ENCODE data around the gene ANO2. TPM values are rescaled to one million over a fixed set of nuclear protein-coding genes. Genes with fewer than 3 reads are reported as not detected.

The ANO2 gene
- total RNA-seq, 1 experiment from 2014 or later = 0.68 TPM

DNA sequence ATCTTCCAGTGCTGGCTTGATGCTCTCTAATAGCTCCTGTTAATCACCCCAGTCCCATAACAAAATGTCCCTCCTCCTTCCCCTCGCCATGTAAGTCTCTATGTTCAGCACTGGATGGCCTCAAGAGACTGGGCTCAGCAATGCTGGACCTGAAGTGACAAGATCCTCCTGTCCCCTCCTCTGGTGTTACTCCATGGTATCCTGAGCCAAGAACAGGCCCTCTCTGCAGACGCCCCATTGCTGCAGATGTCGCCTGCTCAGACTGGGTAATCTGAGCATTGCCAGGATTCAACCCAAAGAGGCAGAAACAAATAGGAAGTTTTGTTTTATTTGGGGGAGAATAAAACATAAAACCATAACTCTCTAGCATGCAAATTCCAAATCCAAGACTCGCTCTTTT, 363.4 kb downstream of the ANO2 start:
- Histone ChIP-seq H3K4me1 (peaks cover 11% of the 10 kb centered on the region; the same call in 1 of the 2 replicates), H3K27me3 (replicated peaks; ENCODE audit: control insufficient read depth, insufficient read depth, low read length) (no peaks in the 10 kb centered on the region), H3K4me3 (ENCODE audit: low read depth, low read length) (no peak overlapping the region), H3K9me3 (no peaks in the 10 kb centered on the region), H3K36me3 (ENCODE audit: control insufficient read depth, insufficient read depth, low read length) (no peaks in the 10 kb centered on the region)
- no peaks in the 10 kb centered on the region for H3K27me3 Mint-ChIP-seq (ENCODE audit: insufficient read depth, unreplicated experiment)
- intact Hi-C loops (cut with micrococcal nuclease; ENCODE audit: unreplicated experiment) = no loop called here
- no peak overlapping the region for H3K27ac Mint-ChIP-seq (ENCODE audit: unreplicated experiment)
- peaks cover 15% of the 10 kb centered on the region for H3K9me3 Mint-ChIP-seq (ENCODE audit: unreplicated experiment)
- DNase-seq = no peak
- POLR2A ChIA-PET = no interaction called here
- H3K36me3 Mint-ChIP-seq (ENCODE audit: insufficient read depth, unreplicated experiment) = no peaks in the 10 kb centered on the region
- BruUV-seq (replicated peaks) = no TSS peak
- TF ChIP-seq, protein P1, sequence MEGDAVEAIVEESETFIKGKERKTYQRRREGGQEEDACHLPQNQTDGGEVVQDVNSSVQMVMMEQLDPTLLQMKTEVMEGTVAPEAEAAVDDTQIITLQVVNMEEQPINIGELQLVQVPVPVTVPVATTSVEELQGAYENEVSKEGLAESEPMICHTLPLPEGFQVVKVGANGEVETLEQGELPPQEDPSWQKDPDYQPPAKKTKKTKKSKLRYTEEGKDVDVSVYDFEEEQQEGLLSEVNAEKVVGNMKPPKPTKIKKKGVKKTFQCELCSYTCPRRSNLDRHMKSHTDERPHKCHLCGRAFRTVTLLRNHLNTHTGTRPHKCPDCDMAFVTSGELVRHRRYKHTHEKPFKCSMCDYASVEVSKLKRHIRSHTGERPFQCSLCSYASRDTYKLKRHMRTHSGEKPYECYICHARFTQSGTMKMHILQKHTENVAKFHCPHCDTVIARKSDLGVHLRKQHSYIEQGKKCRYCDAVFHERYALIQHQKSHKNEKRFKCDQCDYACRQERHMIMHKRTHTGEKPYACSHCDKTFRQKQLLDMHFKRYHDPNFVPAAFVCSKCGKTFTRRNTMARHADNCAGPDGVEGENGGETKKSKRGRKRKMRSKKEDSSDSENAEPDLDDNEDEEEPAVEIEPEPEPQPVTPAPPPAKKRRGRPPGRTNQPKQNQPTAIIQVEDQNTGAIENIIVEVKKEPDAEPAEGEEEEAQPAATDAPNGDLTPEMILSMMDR (IDR thresholded peaks at IDR 0.05; ENCODE audit: insufficient read depth in 1 of 2, low read depth in 1 of 2, low read length in 1 of 2, severe bottlenecking in 1 of 2, unreplicated experiment in 1 of 2) = no peak
- CTCF ChIA-PET = no interaction called here
- peaks cover 9% of the 10 kb centered on the region for H3K4me1 Mint-ChIP-seq (ENCODE audit: low read depth, unreplicated experiment)
- H3K4me3 Mint-ChIP-seq (ENCODE audit: unreplicated experiment) = no peak overlapping the region

DNA sequence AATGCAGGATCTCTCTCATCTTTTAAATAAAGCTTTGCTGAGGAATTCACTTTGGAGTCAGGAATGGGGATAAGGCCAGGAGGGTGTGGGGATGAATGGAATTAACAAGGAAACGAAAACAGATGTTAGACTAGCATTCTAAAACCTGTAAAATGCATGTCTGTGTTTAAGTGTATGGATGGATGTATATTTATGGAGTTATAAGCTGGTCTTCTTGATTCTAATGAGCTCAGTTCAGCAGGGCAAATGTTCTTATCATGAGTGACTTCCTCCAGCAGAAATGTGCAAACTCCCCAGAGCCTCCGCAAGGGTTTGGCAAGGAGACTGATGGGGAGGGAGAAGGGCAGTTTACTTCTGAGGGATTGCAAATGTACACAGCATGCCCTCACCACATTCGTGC, 364.0 kb downstream of the ANO2 start:
- intact Hi-C loops (cut with micrococcal nuclease; ENCODE audit: unreplicated experiment) = no loop called here
- H3K9me3 Mint-ChIP-seq (ENCODE audit: unreplicated experiment) = peaks cover 15% of the 10 kb centered on the region
- DNase-seq = no peak
- no peaks in the 10 kb centered on the region for H3K27me3 Mint-ChIP-seq (ENCODE audit: insufficient read depth, unreplicated experiment)
- H3K36me3 Mint-ChIP-seq (ENCODE audit: insufficient read depth, unreplicated experiment) = no peaks in the 10 kb centered on the region
- H3K27me3 ChIP-seq (replicated peaks; ENCODE audit: control insufficient read depth, insufficient read depth, low read length) = no peaks in the 10 kb centered on the region
- no peaks in the 10 kb centered on the region for H3K36me3 ChIP-seq (ENCODE audit: control insufficient read depth, insufficient read depth, low read length)
- no peak overlapping the region for H3K4me3 Mint-ChIP-seq (ENCODE audit: unreplicated experiment)
- peaks cover 9% of the 10 kb centered on the region for H3K4me1 Mint-ChIP-seq (ENCODE audit: low read depth, unreplicated experiment)
- ChIA-PET CTCF (no interaction called here), POLR2A (no interaction called here)
- no peaks in the 10 kb centered on the region for H3K9me3 ChIP-seq
- H3K4me3 ChIP-seq (ENCODE audit: low read depth, low read length) = no peak overlapping the region
- TF ChIP-seq, protein P1 (IDR thresholded peaks at IDR 0.05; ENCODE audit: insufficient read depth in 1 of 2, low read depth in 1 of 2, low read length in 1 of 2, severe bottlenecking in 1 of 2, unreplicated experiment in 1 of 2) = no peak
- H3K27ac Mint-ChIP-seq (ENCODE audit: unreplicated experiment) = no peak overlapping the region
- peaks cover 5% of the 10 kb centered on the region; the same call in 1 of the 2 replicates for H3K4me1 ChIP-seq
- no TSS peak for BruUV-seq (replicated peaks)

DNA sequence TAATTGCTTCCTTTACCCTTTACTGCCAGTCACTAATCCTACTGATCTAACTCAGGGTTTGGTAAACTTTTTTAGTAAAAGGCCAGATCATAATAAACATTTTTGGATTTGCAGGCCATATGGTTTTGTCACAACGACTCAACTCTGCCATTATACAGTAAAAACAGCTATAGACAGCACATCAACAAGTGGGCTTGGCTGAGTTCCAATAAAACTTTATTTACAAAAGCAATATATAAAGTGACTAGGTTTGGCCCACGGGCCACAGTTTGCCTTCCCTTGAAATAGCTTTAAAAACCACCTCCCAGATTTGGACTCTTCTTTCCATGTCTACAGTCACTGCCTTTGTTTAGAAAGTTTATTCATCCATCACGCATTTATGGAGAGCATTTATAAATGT, 366.3 kb downstream of the ANO2 start:
- no peaks in the 10 kb centered on the region for H3K27me3 Mint-ChIP-seq (ENCODE audit: insufficient read depth, unreplicated experiment)
- H3K4me1 ChIP-seq = no peaks in the 10 kb centered on the region
- no peak overlapping the region for H3K27ac Mint-ChIP-seq (ENCODE audit: unreplicated experiment)
- no peaks in the 10 kb centered on the region for H3K36me3 ChIP-seq (ENCODE audit: control insufficient read depth, insufficient read depth, low read length)
- no peak for DNase-seq
- H3K4me1 Mint-ChIP-seq (ENCODE audit: low read depth, unreplicated experiment) = no peaks in the 10 kb centered on the region
- H3K4me3 Mint-ChIP-seq (ENCODE audit: unreplicated experiment) = no peak overlapping the region
- H3K9me3 Mint-ChIP-seq (ENCODE audit: unreplicated experiment) = no peaks in the 10 kb centered on the region
- ChIA-PET POLR2A (no interaction called here), CTCF (no interaction called here)
- no peak overlapping the region for H3K4me3 ChIP-seq (ENCODE audit: low read depth, low read length)
- BruUV-seq (replicated peaks) = no TSS peak
- TF ChIP-seq, protein P1 (IDR thresholded peaks at IDR 0.05; ENCODE audit: insufficient read depth in 1 of 2, low read depth in 1 of 2, low read length in 1 of 2, severe bottlenecking in 1 of 2, unreplicated experiment in 1 of 2) = no peak
- intact Hi-C loops (cut with micrococcal nuclease; ENCODE audit: unreplicated experiment) = no loop called here
- H3K27me3 ChIP-seq (replicated peaks; ENCODE audit: control insufficient read depth, insufficient read depth, low read length) = no peaks in the 10 kb centered on the region
- H3K36me3 Mint-ChIP-seq (ENCODE audit: insufficient read depth, unreplicated experiment) = no peaks in the 10 kb centered on the region
- H3K9me3 ChIP-seq = no peaks in the 10 kb centered on the region
